Vagina (tissue), 2 donors: ENCODE results near the gene VWF. TPM values are rescaled to one million over a fixed set of nuclear protein-coding genes. Genes with fewer than 3 reads are reported as not detected.

Experiments
- DNase-seq, 2 donors: peaks; one replicate each; pipeline ENCODE4 v3.0.0-alpha.2; 2017; ENCODE audit errors: extremely low spot score in 2 of 2
- H3K27ac ChIP-seq: fragments of 200-600 bp; sonication (generic); one replicate; pipeline ENCODE4 v1.5.1; 2019
- H3K27me3 ChIP-seq: fragments of 200-600 bp; sonication (generic); one replicate; pipeline ENCODE4 v1.5.1; 2019
- H3K36me3 ChIP-seq, 2 donors: fragments of 200-600 bp; sonication (generic); one replicate each; pipeline ENCODE4 v1.5.1; 2017 to 2019
- H3K4me1 ChIP-seq: fragments of 200-600 bp; sonication (generic); one replicate; pipeline ENCODE4 v1.5.1; 2019
- H3K4me3 ChIP-seq, 2 donors: fragments of 200-600 bp; sonication (generic); 1 replicate in 1 of 2; 2 replicates in 1 of 2; pipeline ENCODE4 v1.5.1; 2016 to 2019
- H3K9me3 ChIP-seq: fragments of 200-600 bp; sonication (generic); one replicate; pipeline ENCODE4 v1.5.1; 2019
- POLR2A ChIP-seq, 2 donors: fragments of 450-650 bp; IDR thresholded peaks; one replicate each; pipeline ENCODE4 v1.6.1; 2017; ENCODE audit warnings: antibody characterized with exemption in 2 of 2, mild to moderate bottlenecking in 2 of 2, moderate library complexity in 2 of 2
- POLR2AphosphoS5 ChIP-seq, 2 donors: sonication (generic); formaldehyde crosslinking; IDR thresholded peaks; one replicate each; pipeline ENCODE4 v1.9.0; 2017; ENCODE audit warnings: antibody characterized with exemption in 2 of 2, mild to moderate bottlenecking in 2 of 2, low read depth in 1 of 2; ENCODE audit not compliant: insufficient read depth in 1 of 2
- intact Hi-C: fragments of 100-400 bp; cut with DNase I; formaldehyde crosslinking; loops from one replicate; pipeline ENCODE4 v1.15.1; 2023
- total RNA-seq: library from RNA; depleted of rRNA; stranded (reverse); fragments of >200 nt; gene quantifications from one replicate; pipeline ENCODE4 v1.2.3, GENCODE V29; 2016
- TF ChIP-seq, protein P1 (sequence below), 3 experiments: fragments of 450-650 bp in 2 of 3; fragments of 200-600 bp in 1 of 3; sonication (generic) in 1 of 3; IDR thresholded peaks; one replicate each; pipeline ENCODE4 v1.5.1; 2017 to 2019; ENCODE audit warnings: antibody characterized with exemption in 3 of 3, mild to moderate bottlenecking in 2 of 3, moderate library complexity in 2 of 3

The VWF gene
- total RNA-seq, 1 donor from 2014 or later = 334 TPM

DNA sequence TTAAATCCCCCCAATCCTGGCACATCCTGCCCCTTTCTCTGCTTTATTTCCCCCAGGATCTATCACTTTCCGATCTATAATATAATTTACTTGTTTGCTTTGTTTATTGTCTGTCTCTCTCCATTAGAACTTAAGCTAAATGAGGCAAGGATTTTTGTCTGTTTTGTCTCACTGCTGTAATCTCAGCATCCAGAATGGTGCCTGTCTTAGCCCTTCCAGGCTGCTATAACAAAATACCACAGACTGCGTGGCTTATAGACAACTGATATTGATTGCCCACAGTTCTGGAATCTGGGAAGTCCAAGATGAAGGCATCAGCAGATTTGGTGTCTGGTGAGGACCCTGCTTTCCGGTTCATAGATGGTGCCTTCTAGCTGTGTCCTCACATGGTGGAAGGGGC, 65.2 kb downstream of the VWF start:
- no peaks in the 10 kb centered on the region for H3K9me3 ChIP-seq
- H3K27ac ChIP-seq = no peak overlapping the region
- peaks cover 23% of the 10 kb centered on the region for H3K4me1 ChIP-seq
- H3K27me3 ChIP-seq = no peaks in the 10 kb centered on the region
- H3K36me3 ChIP-seq = no peaks in the 10 kb centered on the region
- intact Hi-C loops = no loop called here
- no peak for DNase-seq
- no peak for TF ChIP-seq POLR2A (IDR thresholded peaks at IDR 0.05)
- TF ChIP-seq, protein P1, sequence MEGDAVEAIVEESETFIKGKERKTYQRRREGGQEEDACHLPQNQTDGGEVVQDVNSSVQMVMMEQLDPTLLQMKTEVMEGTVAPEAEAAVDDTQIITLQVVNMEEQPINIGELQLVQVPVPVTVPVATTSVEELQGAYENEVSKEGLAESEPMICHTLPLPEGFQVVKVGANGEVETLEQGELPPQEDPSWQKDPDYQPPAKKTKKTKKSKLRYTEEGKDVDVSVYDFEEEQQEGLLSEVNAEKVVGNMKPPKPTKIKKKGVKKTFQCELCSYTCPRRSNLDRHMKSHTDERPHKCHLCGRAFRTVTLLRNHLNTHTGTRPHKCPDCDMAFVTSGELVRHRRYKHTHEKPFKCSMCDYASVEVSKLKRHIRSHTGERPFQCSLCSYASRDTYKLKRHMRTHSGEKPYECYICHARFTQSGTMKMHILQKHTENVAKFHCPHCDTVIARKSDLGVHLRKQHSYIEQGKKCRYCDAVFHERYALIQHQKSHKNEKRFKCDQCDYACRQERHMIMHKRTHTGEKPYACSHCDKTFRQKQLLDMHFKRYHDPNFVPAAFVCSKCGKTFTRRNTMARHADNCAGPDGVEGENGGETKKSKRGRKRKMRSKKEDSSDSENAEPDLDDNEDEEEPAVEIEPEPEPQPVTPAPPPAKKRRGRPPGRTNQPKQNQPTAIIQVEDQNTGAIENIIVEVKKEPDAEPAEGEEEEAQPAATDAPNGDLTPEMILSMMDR (IDR thresholded peaks at IDR 0.05) = no peak
- TF ChIP-seq POLR2AphosphoS5 (IDR thresholded peaks at IDR 0.05; ENCODE audit: insufficient read depth in 1 of 2, low read depth in 1 of 2) = no peak
- no peak overlapping the region for H3K4me3 ChIP-seq

- Histone ChIP-seq H3K4me3 (no peak overlapping the region), H3K36me3 (no peaks in the 10 kb centered on the region), H3K27ac (no peak overlapping the region), H3K9me3 (no peaks in the 10 kb centered on the region), H3K4me1 (peaks cover 23% of the 10 kb centered on the region), H3K27me3 (no peaks in the 10 kb centered on the region)
- TF ChIP-seq POLR2AphosphoS5 (IDR thresholded peaks at IDR 0.05; ENCODE audit: insufficient read depth in 1 of 2, low read depth in 1 of 2) = no peak
- intact Hi-C loops = no loop called here
- no peak for DNase-seq
Observed at GRCh38 chr12:6058481-6059161, 65.8 kb downstream of the VWF start.

GRCh38 chr12:6057700-6058099, 66.8 kb downstream of the VWF start:
- no peaks in the 10 kb centered on the region for H3K27me3 ChIP-seq
- no peak for TF ChIP-seq POLR2AphosphoS5 (IDR thresholded peaks at IDR 0.05; ENCODE audit: insufficient read depth in 1 of 2, low read depth in 1 of 2)
- TF ChIP-seq, protein P1 (IDR thresholded peaks at IDR 0.05) = no peak
- no peak for TF ChIP-seq POLR2A (IDR thresholded peaks at IDR 0.05)
- H3K36me3 ChIP-seq = no peaks in the 10 kb centered on the region
- H3K9me3 ChIP-seq = no peaks in the 10 kb centered on the region
- no peak overlapping the region for H3K4me3 ChIP-seq
- DNase-seq = no peak
- H3K4me1 ChIP-seq = peaks cover 15% of the 10 kb centered on the region
- intact Hi-C loops = no loop called here
- no peak overlapping the region for H3K27ac ChIP-seq

- no peak for DNase-seq
- H3K9me3 ChIP-seq = no peaks in the 10 kb centered on the region
- TF ChIP-seq, protein P1 (IDR thresholded peaks at IDR 0.05) = no peak
- TF ChIP-seq POLR2A (IDR thresholded peaks at IDR 0.05) (no peak), POLR2AphosphoS5 (IDR thresholded peaks at IDR 0.05; ENCODE audit: insufficient read depth in 1 of 2, low read depth in 1 of 2) (no peak)
- intact Hi-C loops = no loop called here
- no peaks in the 10 kb centered on the region for H3K27me3 ChIP-seq
- H3K27ac ChIP-seq = no peak overlapping the region
- H3K4me1 ChIP-seq = peaks cover 4% of the 10 kb centered on the region
- no peaks in the 10 kb centered on the region for H3K36me3 ChIP-seq
- peak overlapping the region; percentile 4 to 23 for H3K4me3 ChIP-seq
Observed at GRCh38 chr12:6056406-6057240, 67.8 kb downstream of the VWF start.

DNA sequence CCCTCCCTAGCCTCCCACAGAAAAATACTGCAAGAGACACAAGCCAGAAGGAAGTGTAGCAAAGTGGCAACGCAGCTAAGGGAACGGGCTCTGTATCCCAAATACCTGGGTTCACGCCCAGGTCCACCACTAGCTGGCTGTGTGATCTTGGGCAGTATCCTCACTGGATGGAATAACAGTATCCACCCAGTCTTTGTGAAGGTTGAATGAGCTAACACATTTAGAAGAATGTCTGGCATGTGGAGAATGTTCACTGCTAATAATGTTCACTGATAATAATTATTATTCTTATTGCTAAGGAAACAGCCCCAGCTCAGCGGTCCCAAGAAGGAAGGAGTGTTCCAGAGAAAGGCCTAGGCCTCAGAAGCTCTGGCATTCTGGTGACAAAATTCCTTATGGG, 70.9 kb downstream of the VWF start:
- Histone ChIP-seq H3K27me3 (no peaks in the 10 kb centered on the region), H3K9me3 (no peaks in the 10 kb centered on the region), H3K4me3 (no peak overlapping the region), H3K4me1 (no peaks in the 10 kb centered on the region), H3K36me3 (no peaks in the 10 kb centered on the region), H3K27ac (no peak overlapping the region)
- intact Hi-C loops = no loop called here
- TF ChIP-seq POLR2A (IDR thresholded peaks at IDR 0.05) = no peak
- TF ChIP-seq POLR2AphosphoS5 (IDR thresholded peaks at IDR 0.05; ENCODE audit: insufficient read depth in 1 of 2, low read depth in 1 of 2) = no peak
- TF ChIP-seq, protein P1 (IDR thresholded peaks at IDR 0.05) = no peak
- DNase-seq = no peak
